Measurements from ENCODE around the gene MYRFL. TPM values are rescaled to one million over a fixed set of nuclear protein-coding genes. Genes with fewer than 3 reads are reported as not detected.

The MYRFL gene
- total and polyA plus RNA-seq, 2 of the 8 experiments (the other 6 are each of a cell fraction or from before 2014, with no cell fraction given) = 1.1 to 2.0 TPM

GRCh38 chr12:69816082-69816481, 8.9 kb upstream of the MYRFL start:
- Histone ChIP-seq H3K14ac (ENCODE audit: insufficient read length) (no peak overlapping the region), H2BK5ac (ENCODE audit: low read depth, low read length) (no peak overlapping the region), H2AFZ (ENCODE audit: low read length) (no peak overlapping the region), H3K4ac (replicated peaks; ENCODE audit: insufficient read length, low read depth, low read length) (no peak overlapping the region), H4K91ac (replicated peaks; ENCODE audit: insufficient read length, low read length) (no peak overlapping the region), H3K36me3 (ENCODE audit: control insufficient read depth in 2 of 4, insufficient read depth in 4 of 4, low read length in 3 of 4) (peaks cover 0 to 5% (median 3%) of the 10 kb centered on the region in 4 experiments; a peak in 3 of 8 replicates), H3K4me3 (ENCODE audit: extremely low read depth in 1 of 4, insufficient read depth in 2 of 4, low read depth in 3 of 4, low read length in 4 of 4) (no peak overlapping the region), H3K27ac (ENCODE audit: low read depth, low read length) (no peak overlapping the region), H3K23ac (ENCODE audit: insufficient read length) (no peak overlapping the region), H3K23me2 (ENCODE audit: low read depth, low read length) (no peaks in the 10 kb centered on the region), H3K9me3 (ENCODE audit: insufficient read depth in 2 of 2, low read depth in 1 of 2, low read length in 1 of 2) (peaks cover 0 to under 1% of the 10 kb centered on the region in 2 experiments; a peak in 1 of 4 replicates), H2BK15ac (ENCODE audit: low read length) (no peak overlapping the region), H3K18ac (ENCODE audit: extremely low read depth, low read length) (no peak overlapping the region), H2BK20ac (ENCODE audit: low read length) (no peak overlapping the region), H3K56ac (replicated peaks; ENCODE audit: insufficient read length, low read depth, low read length) (no peak overlapping the region), H3K79me2 (ENCODE audit: control insufficient read depth in 1 of 2, insufficient read depth in 2 of 2, low read length in 2 of 2) (no peaks in the 10 kb centered on the region), H2BK120ac (replicated peaks; ENCODE audit: low read depth, low read length) (no peak overlapping the region), H3K4me1 (replicated peaks in 1 of 4; ENCODE audit: control insufficient read depth in 3 of 4, insufficient read depth in 4 of 4, low read length in 3 of 4) (no peaks in the 10 kb centered on the region), H4K20me1 (replicated peaks in 1 of 2; ENCODE audit: control insufficient read depth in 1 of 2, insufficient read depth in 2 of 2, low read length in 2 of 2) (no peaks in the 10 kb centered on the region), H2BK12ac (ENCODE audit: low read depth, low read length) (no peak overlapping the region), H2AK5ac (ENCODE audit: low read depth, low read length) (no peak overlapping the region), H3K4me2 (ENCODE audit: insufficient read depth in 1 of 2, low read depth in 2 of 2, low read length in 2 of 2) (no peak overlapping the region), H3K79me1 (ENCODE audit: low read depth, low read length) (no peaks in the 10 kb centered on the region), H3K27me3 (replicated peaks in 1 of 4; ENCODE audit: control insufficient read depth in 3 of 4, extremely low read depth in 1 of 4, insufficient read depth in 3 of 4, low read length in 3 of 4) (no peaks in the 10 kb centered on the region), H4K5ac (ENCODE audit: insufficient read length, low read depth, low read length) (no peak overlapping the region), H4K8ac (ENCODE audit: extremely low read depth, insufficient read depth, low read length) (no peak overlapping the region), H3K9ac (replicated peaks in 1 of 4; ENCODE audit: extremely low read depth in 1 of 4, low read depth in 3 of 4, low read length in 3 of 4) (no peak overlapping the region)
- POLR2A ChIA-PET (ENCODE audit: partially characterized antibody) = no interaction called here
- DNase-seq (ENCODE audit: low read depth in 1 of 2, low spot score in 2 of 2) (no peak), FAIRE-seq (no peak)
- CTCF ChIA-PET (ENCODE audit: partially characterized antibody) = interaction anchor here (0.6 to 0.8 kb wide), 2 partner anchors 39 to 482 kb away, joined by 3 read pairs; no protein-coding TSS in a partner anchor
- 93 to 100% methylated on average over 3 of the region's 3 CpGs for WGBS, 2 experiments (ENCODE audit: extremely low coverage in 1 of 2, insufficient coverage in 1 of 2, insufficient read length in 1 of 2, insufficient replicate concordance in 2 of 2, low coverage in 1 of 2, low lambda C conversion rate in 2 of 2, missing lambda C conversion rate in 1 of 2)
- no peak for TF ChIP-seq YY1 (IDR thresholded peaks at IDR 0.05; ENCODE audit: low read depth, low read length)
- TF ChIP-seq NRF1 (IDR thresholded peaks at IDR 0.05; ENCODE audit: low read depth, low read length) = no peak
- TF ChIP-seq SIRT6 (IDR thresholded peaks at IDR 0.05; ENCODE audit: low read length) = no peak
- no peak for TF ChIP-seq ATF3 (IDR thresholded peaks at IDR 0.05; ENCODE audit: insufficient read depth, low read depth, low read length)
- TF ChIP-seq SIN3A (conservative IDR thresholded peaks at IDR 0.05 in 1 of 2, IDR thresholded peaks at IDR 0.05 in 1 of 2; ENCODE audit: low read depth in 1 of 2, low read length in 2 of 2) = no peak
- no peak for TF ChIP-seq GABPA (IDR thresholded peaks at IDR 0.05; ENCODE audit: borderline replicate concordance, insufficient read depth, low read length)
- TF ChIP-seq HDAC2 (IDR thresholded peaks at IDR 0.05; ENCODE audit: borderline replicate concordance in 1 of 2, low read depth in 2 of 2, low read length in 2 of 2) = no peak
- no peak for TF ChIP-seq BACH1 (IDR thresholded peaks at IDR 0.05; ENCODE audit: low read length)
- TF ChIP-seq POLR2AphosphoS5 (IDR thresholded peaks at IDR 0.05; ENCODE audit: low read depth, low read length) = no peak
- TF ChIP-seq BRCA1 (IDR thresholded peaks at IDR 0.05; ENCODE audit: low read depth, low read length) = no peak
- no peak for TF ChIP-seq TBP (IDR thresholded peaks at IDR 0.05; ENCODE audit: low read depth, low read length)
- TF ChIP-seq TAF1 (IDR thresholded peaks at IDR 0.05; ENCODE audit: low read depth, low read length) = no peak
- no peak for TF ChIP-seq RBBP5 (IDR thresholded peaks at IDR 0.05; ENCODE audit: borderline replicate concordance, low read depth, low read length)
- TF ChIP-seq SRF (IDR thresholded peaks at IDR 0.05; ENCODE audit: low read depth, low read length) = no peak
- no peak for TF ChIP-seq SUZ12 (IDR thresholded peaks at IDR 0.05; ENCODE audit: low read length)
